ENCODE results near the gene BICD1. TPM values are rescaled to one million over a fixed set of nuclear protein-coding genes. Genes with fewer than 3 reads are reported as not detected.

BICD1 gene
- total RNA-seq, 1 donor from 2014 or later, result 87.9 TPM

DNA sequence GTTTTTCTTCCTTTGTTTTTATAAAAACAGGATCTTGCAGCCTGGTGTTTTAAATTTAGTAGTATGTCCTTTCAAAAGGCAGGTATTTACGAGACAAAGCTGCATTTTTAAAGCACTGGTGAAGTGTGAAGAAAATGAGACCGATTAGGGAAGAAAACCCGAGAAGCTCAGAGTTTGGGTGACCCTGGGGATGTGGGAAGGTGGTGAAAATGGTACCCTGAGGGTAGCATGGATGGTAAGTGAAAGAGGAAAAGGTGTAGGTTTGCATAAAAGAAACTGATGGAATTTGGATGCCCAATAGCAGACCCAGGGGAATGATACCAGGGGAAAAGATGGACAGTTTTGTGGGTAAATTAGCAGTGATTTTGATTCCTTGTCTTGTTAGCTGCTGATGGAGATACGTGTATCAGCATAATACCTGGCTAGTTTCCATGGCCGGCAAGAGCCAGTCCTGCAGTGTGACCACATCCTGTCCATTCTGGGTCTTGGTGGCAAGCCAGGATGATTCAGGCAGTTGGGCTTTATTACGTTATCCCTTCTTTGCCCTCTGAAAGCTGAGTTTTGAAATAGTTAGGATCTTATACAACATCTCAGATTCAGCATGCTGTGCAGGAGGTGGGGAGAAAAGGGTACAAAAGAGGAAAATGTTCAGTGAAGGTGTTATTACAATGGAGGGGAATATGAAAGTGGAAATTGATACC, 8.9 kb downstream of the BICD1 start:
- Mint-ChIP-seq H3K4me1 (ENCODE audit: unreplicated experiment) (peaks cover 18% of the 10 kb centered on the region), H3K27me3 (ENCODE audit: unreplicated experiment) (peaks cover 2% of the 10 kb centered on the region), H3K27ac (ENCODE audit: unreplicated experiment) (peak overlapping the region; percentile 28), H3K4me3 (ENCODE audit: unreplicated experiment) (no peak overlapping the region), H3K36me3 (ENCODE audit: low read depth, unreplicated experiment) (peaks cover 12% of the 10 kb centered on the region), H3K9me3 (ENCODE audit: unreplicated experiment) (no peaks in the 10 kb centered on the region)
- DNase-seq (ENCODE audit: low spot score), result no peak
- TF ChIP-seq, protein P1, sequence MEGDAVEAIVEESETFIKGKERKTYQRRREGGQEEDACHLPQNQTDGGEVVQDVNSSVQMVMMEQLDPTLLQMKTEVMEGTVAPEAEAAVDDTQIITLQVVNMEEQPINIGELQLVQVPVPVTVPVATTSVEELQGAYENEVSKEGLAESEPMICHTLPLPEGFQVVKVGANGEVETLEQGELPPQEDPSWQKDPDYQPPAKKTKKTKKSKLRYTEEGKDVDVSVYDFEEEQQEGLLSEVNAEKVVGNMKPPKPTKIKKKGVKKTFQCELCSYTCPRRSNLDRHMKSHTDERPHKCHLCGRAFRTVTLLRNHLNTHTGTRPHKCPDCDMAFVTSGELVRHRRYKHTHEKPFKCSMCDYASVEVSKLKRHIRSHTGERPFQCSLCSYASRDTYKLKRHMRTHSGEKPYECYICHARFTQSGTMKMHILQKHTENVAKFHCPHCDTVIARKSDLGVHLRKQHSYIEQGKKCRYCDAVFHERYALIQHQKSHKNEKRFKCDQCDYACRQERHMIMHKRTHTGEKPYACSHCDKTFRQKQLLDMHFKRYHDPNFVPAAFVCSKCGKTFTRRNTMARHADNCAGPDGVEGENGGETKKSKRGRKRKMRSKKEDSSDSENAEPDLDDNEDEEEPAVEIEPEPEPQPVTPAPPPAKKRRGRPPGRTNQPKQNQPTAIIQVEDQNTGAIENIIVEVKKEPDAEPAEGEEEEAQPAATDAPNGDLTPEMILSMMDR (IDR thresholded peaks at IDR 0.05; ENCODE audit: unreplicated experiment), result no peak

DNA sequence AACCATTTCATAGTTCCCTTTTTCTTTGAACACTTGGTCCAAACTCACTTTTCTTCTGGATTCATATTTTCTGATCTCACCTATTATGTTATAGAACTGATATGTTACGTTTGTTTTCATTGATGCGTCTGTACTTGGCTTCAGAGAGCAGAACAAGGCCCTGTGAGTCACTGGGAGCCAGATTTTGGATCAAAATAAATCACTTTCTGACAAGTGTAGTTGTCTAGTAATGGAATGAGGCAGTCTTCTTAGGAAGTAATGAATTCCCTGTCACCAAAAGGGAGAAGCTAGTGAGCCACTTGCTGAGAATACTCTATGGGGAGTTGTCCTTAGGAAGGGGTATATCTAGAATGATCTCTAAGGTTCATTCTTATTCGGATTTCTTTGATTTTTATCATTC, 10.2 kb downstream of the BICD1 start:
- no peak for DNase-seq (ENCODE audit: low spot score)
- TF ChIP-seq, protein P1 (IDR thresholded peaks at IDR 0.05; ENCODE audit: unreplicated experiment), result no peak
- Mint-ChIP-seq H3K4me1 (ENCODE audit: unreplicated experiment) (peaks cover 17% of the 10 kb centered on the region), H3K27me3 (ENCODE audit: unreplicated experiment) (peaks cover 2% of the 10 kb centered on the region), H3K27ac (ENCODE audit: unreplicated experiment) (no peak overlapping the region), H3K36me3 (ENCODE audit: low read depth, unreplicated experiment) (peaks cover 12% of the 10 kb centered on the region), H3K9me3 (ENCODE audit: unreplicated experiment) (no peaks in the 10 kb centered on the region), H3K4me3 (ENCODE audit: unreplicated experiment) (no peak overlapping the region)

DNA sequence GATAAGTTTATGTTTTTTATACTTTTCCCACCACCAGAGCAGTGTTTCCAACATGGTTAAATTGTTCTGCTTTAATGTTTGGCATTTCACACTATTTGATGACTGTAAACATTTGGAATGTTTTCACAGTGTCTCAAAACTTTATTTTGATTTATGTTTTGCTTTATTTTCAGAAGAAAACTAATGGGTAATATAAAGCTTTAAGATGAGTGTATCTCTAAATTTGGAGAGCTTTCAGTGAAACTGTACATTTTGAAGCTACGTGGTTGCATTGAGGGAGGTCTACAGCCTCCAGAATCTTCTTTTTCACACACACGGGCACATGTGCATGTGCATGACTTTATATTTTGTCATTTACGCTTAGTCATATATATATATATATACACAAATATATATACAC, 10.7 kb downstream of the BICD1 start:
- no peaks in the 10 kb centered on the region for H3K9me3 Mint-ChIP-seq (ENCODE audit: unreplicated experiment)
- DNase-seq (ENCODE audit: low spot score), result no peak
- no peak overlapping the region for H3K27ac Mint-ChIP-seq (ENCODE audit: unreplicated experiment)
- H3K27me3 Mint-ChIP-seq (ENCODE audit: unreplicated experiment), result peaks cover 2% of the 10 kb centered on the region
- no peak overlapping the region for H3K4me3 Mint-ChIP-seq (ENCODE audit: unreplicated experiment)
- peaks cover 17% of the 10 kb centered on the region for H3K4me1 Mint-ChIP-seq (ENCODE audit: unreplicated experiment)
- peaks cover 12% of the 10 kb centered on the region for H3K36me3 Mint-ChIP-seq (ENCODE audit: low read depth, unreplicated experiment)
- TF ChIP-seq, protein P1 (IDR thresholded peaks at IDR 0.05; ENCODE audit: unreplicated experiment), result no peak

DNA sequence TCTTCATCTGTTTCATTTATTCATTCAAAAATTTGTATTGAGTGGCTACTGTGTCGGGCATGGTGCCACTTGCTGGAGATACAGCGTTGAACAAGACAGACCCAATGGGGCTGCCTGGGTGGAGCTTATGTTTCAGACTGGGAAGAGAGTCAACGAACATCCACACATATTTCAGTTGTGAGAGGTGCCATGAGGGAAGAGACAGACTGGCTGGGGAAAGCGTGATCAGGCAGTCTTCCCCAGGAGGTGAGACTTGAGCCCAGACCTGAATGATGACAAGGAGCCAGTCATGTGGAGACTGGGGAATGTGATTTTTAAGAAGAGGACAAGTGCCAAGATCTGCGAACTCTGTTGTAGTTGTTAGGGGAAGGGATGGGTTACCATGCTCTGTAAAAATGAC, 12.2 kb downstream of the BICD1 start:
- Mint-ChIP-seq H3K4me3 (ENCODE audit: unreplicated experiment) (no peak overlapping the region), H3K27me3 (ENCODE audit: unreplicated experiment) (peaks cover 4% of the 10 kb centered on the region), H3K9me3 (ENCODE audit: unreplicated experiment) (no peaks in the 10 kb centered on the region), H3K36me3 (ENCODE audit: low read depth, unreplicated experiment) (peaks cover 8% of the 10 kb centered on the region), H3K27ac (ENCODE audit: unreplicated experiment) (no peak overlapping the region), H3K4me1 (ENCODE audit: unreplicated experiment) (peaks cover 13% of the 10 kb centered on the region)
- TF ChIP-seq, protein P1 (IDR thresholded peaks at IDR 0.05; ENCODE audit: unreplicated experiment), result no peak
- DNase-seq (ENCODE audit: low spot score), result no peak

DNA sequence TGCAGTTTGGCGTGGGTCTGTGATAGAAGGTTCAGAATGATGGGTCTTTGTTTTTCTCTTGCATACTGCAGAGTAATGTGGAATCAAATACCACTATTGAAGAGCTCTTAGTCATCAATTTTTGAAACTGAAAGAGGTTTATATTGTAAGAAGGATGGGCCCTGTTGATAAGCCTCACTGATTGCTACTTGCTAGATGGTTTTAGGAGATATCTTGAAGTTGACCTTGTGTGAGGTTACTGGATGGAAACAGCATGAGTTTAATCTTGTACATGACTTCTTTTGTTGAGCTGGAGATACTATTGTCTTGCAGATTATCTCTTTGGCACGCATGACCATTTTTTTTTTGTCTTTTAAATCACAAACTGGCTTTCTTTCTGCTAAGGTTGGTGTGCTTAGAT, 13.8 kb downstream of the BICD1 start:
- no peak overlapping the region for H3K4me3 Mint-ChIP-seq (ENCODE audit: unreplicated experiment)
- H3K9me3 Mint-ChIP-seq (ENCODE audit: unreplicated experiment), result no peaks in the 10 kb centered on the region
- peaks cover 4% of the 10 kb centered on the region for H3K36me3 Mint-ChIP-seq (ENCODE audit: low read depth, unreplicated experiment)
- DNase-seq (ENCODE audit: low spot score), result no peak
- H3K27me3 Mint-ChIP-seq (ENCODE audit: unreplicated experiment), result peaks cover 4% of the 10 kb centered on the region
- TF ChIP-seq, protein P1 (IDR thresholded peaks at IDR 0.05; ENCODE audit: unreplicated experiment), result no peak
- H3K4me1 Mint-ChIP-seq (ENCODE audit: unreplicated experiment), result peaks cover 12% of the 10 kb centered on the region
- no peak overlapping the region for H3K27ac Mint-ChIP-seq (ENCODE audit: unreplicated experiment)

Measured in endothelial cell (in vitro differentiated cells).